Ureter (tissue), 1 donor: ENCODE measurements around the gene EFCC1. TPM values are rescaled to one million over a fixed set of nuclear protein-coding genes. Genes with fewer than 3 reads are reported as not detected.

Source experiments
- DNase-seq: peaks from one replicate; pipeline ENCODE4 v3.0.0-alpha.2; 2020; ENCODE audit warnings: low spot score
- total RNA-seq: library from RNA; stranded (reverse); gene quantifications from one replicate; pipeline ENCODE4 v1.2.4, GENCODE V29; 2023
- donor health status: DM: yes; HTN: yes; CAD: no.

EFCC1 gene
- total RNA-seq, 1 donor from 2014 or later = 2.1 TPM

DNA sequence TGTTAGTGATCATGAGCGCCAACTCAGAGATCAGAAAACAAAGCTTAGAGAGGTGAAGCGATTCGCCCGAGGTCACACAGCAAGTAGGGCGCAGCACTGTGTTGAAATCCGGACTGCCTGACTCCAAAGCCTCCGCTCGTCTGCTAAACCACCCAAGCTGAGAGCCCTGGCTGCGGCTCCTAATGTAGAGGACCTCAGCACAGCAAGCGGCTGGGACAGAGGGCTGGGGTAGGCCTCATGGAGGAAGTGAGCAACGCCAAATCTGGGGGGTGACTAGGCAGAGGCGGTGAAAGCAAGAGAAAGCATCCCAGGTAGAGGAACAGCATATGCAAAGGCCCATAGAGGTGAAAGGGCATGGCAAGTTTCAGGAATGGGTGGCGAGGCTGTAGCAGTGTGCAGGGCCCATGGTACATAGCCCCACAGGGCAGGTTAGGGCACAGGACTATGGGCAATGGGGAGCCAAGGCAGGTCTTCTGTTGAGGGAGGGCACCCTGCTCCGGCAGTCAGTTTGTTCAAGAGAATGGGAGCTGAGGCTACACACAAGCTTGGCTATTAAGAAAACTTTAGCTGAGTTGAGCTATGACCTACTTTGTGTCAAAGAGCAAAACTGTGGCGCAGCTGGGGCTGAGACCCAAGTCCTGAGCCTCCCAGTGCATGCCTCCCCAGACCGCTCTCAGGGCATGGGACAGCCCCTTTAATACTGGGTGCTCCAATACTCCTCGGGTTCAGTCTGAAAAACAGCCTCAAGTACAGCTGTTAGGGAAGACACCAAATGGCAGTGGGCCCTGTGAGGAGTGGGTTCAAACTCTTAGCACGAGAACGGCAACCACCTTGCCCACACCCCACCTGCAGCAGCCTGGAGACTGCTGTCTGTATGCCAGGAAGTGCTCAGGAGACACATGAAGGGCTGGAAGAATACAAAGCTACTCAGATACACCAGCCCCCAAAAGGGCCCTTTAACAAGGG lies 6.2 kb upstream of the EFCC1 start:
- DNase-seq = no peak

DNA sequence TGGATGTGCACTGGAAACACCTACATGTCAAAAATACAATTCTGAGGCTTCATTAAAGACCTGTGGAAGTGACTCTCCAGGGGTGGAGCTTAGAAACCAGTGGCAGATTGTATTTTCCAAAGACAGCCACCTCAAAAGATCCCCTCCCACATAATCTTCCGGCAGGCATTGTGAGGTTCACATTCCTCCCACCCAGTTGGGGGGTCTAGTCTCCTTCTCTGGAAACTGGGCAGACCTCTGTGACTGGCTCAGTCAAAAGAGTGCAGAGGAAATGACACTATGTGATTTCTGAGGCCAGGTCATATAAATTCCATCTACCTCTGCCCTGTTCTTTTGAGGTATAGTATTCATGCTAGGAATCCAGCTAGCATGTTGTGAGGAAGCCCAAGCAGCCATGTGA lies 5.4 kb upstream of the EFCC1 start:
- DNase-seq = no peak

DNA sequence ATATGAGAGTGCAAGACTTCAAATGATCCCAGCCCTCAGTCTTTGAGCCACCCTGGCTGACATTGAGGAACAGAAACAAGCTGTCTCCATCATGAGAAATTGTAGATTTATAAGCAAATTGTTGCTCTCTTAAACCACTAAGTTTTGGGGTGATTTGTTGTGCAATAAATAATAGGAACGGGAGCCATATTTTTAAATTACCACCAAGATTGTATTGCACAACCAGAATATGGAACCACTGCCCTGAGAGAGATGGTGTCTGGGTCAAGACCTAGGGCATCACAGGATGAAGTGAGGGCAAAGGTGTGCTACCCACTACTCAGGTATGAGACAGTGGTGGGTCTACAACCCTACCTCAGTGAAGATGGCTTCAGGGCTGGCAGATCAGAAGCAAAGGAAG lies 4.9 kb upstream of the EFCC1 start:
- DNase-seq = no peak

DNA sequence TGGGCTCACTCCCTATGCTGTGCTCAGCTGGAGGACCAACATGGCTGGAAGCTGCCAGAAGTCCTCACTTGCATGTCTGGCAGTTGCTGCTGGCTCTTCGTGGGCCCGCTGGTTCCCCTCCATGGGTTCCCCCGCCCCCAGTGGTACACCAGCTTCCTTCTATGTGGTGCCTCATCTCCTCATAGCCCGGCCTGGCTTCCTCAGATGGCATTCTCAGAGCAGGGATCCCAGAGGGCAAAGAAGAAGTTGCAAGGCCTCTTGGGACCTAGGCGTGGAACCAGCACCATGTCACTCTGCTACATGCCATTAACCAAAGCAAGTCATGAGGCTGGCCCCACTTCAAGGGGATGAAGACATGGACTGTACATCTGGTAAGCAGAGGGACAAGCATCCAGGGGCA lies 4.4 kb upstream of the EFCC1 start:
- no peak for DNase-seq

DNA sequence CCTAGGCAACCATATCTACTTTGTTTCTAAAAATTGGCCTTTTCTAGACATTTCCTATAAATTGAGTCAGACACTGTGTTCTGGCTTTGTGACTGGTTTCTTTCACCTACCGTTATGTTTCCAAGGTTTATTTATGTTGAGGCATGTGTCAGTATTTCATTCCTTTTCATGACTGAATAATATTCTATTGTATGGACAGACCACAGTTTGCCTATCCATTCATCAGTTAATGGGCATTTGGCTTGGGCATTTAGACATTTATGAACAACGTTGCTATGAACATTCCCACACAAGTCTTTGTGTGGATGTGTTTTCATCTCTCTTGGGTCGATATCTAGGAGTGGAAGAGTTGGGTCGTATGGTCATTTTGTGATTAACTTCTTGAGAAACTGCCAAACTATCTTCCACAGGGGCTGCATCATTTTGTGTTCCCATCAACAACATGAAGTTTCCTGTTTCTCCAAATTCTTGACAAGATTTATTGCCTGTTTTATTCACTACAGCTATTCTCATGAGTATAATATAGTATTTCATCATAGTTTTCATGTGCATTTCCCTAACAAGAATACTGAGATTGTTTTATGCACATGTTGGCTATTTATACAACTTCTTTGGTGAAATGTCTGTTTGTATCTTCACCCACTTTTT lies 3.5 kb upstream of the EFCC1 start:
- DNase-seq = no peak

DNA sequence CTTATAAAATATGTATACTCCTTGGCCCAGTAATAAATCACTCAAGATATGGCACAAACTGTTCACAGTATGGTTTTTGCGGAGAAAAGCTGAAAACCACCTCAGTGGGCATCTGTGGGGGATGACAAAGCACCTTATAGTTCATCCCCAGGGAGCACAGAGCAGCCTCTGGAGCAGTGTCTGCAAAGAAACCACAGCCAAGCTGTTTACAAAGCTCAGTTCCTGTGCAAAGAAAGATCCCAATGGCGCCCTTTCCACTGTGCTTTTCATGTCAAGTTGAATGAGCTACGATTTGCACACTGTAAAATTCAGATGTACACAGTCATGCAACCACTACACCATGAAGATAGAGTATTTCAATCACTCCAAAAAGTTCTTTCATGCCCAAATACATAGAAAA lies 2.5 kb upstream of the EFCC1 start:
- no peak for DNase-seq

DNA sequence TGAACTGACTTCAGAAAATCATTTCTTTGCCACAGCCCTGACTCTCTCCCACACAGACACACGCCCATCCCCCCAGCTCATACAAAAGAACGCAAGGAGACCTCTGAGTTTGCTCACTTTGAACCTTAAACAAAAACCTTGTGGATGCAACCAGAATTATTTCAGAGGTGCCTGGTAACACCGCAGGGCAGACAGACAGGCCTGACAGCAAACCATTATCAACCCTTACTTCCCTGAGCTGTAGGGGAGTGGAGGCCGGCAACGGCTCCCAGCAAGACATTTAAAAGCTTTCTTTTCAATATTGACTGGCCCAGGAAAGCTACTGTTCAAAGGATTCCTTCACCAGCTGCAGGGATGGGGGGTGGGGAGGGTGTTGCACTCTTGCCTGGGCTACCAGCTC lies 2.0 kb upstream of the EFCC1 start:
- DNase-seq = no peak

DNA sequence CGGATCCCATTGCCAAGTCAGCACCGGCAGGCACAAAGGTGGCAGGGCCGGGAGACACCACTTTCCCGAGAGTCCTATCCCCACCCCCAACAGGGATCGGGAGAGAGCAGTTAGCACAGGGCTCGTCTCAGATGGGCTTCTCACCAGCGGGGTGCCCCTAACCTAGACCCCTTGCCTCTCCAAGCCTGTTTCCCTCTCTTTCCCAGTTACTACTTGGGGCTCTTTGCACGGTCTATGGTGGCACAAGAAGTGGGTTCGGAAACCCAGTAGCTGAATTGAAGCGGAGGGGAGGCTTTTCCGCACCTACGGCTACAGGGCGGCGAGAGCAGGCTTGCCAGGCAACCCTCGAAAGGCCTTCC lies 383 bp upstream of the EFCC1 start:
- no peak for DNase-seq

DNA sequence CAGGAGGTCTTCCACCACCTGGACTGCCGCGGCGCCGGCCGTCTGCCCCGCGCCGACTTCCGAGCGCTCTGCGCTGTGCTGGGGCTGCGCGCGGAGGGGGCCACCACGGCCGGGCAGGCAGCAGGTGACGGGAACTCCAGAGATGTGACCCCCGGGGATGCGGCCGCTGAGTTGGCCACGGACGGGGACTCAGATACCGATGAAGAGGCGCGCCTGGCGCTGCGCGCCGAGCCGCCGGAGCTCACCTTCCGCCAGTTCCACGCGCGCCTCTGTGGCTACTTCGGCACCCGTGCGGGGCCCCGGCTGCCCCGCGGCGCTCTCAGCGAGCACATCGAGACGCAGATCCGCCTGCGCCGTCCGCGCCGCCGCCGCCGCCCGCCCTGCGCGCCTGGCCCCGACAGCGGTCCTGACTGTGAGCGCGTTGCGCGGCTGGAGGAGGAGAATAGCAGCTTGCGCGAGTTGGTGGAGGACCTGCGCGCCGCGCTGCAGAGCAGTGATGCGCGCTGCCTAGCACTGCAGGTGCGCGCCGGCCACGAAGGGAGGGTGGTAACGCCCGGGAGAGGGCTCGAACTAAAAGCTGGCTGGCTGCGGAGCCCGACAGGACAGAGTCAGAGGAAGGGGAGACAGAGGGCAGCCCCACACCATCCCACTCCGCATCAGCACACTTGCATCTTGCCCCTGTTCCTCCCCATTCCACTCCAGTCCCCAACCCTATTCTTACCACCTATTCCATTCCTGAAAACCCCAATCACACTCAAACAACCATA lies 885 bp downstream of the EFCC1 start:
- DNase-seq = no peak

DNA sequence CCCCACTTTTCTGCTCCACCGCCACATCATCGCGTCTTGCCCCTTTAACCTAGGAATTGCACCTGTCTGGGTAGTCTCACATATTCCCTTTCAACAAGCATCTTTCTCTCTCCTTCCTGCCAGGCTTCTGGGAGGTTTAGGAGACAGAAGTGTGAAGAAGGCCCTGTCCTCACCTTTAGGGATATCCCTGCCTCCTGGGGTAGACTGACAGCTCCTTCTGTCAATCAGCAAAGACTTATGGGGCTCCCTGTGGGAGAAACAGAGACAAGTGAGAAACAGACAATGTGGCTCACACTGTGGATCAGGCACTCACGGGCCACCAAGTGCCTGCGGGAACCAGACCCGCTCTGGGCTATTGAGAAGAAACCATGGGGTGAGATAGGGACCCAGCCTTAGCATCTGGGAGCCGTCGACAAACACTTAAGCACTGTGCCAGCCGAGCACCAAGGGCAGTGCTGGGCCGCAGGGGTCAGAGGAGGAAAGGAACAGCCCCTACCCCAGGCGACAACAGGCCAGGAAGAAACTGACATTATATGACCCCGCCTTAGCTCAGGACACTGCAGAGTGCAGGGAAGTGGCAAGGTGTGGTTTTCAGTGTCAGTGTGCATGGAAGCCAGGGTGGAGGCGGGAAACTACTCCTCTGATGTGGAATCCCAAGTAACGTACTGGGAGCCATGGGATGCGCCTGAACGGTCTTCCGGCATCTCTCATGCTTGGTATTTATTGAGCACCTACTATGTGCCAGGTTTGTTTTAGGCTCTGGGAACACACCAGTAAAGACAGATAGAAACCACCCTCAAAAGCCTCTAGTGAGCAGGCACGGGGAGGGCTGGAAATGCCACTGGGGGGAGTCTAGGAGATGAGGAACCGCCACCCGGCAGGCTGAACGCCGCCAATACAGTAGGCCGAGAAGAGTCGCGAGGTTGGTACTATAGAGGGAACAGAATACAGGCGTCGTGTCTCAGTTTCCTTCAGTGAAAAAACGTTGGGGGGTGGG lies 1.8 kb downstream of the EFCC1 start:
- DNase-seq = no peak

DNA sequence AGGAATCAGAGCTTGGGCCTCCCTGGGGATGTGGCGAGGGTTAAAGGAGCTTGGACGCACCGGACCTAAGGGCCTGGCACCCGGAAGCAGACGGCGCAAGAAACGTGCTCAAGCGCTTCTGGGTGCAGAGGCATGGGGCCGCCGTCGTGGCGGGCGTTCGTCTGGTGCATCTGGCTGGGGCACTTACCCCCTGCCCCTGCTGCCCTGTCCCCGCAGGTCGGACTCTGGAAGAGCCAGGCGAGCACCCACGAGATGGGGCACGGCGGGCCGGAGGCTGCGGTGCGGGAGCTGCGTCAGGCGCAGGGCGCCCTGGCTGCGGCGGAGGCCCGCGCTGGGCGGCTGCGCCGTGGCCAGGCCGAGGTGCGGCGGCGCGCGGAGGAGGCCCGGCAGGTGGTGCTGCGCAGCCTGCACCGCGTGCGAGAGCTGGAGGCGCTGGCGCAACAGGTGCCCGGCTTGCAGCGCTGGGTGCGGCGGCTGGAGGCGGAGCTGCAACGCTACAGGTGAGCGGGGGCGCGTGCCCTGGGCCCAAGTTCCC lies 2.5 kb downstream of the EFCC1 start:
- no peak for DNase-seq

DNA sequence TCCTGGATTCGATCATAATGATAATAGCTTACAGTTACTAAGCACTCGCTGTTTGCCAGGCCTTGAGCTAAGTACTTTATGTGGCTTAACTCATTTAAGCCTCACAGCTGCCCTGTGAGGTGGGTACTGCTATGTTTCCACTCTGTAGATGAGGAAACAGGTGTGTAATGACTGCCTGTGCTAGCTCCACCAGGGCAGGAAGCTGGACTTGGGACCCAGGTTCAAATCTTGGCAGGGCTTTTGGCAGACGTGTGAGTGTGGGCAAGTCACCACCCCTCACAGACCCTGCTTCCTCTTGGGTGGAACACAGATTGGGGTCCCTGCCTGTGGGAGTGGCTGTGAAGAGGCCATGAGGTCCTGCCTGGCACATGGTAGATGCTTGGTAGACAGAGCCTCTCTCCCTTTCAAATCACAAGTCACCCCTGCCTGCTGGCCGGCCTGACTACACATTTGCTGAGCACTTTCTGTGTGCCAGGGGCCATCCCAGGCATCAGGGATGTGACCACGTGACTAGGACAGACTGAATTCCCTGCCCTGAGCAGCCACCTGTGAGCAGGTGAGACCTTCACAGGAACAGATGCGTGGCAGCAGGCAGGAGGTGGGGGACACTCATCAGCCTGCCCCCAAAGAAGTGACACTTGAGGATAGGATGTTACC lies 3.7 kb downstream of the EFCC1 start:
- DNase-seq = no peak

DNA sequence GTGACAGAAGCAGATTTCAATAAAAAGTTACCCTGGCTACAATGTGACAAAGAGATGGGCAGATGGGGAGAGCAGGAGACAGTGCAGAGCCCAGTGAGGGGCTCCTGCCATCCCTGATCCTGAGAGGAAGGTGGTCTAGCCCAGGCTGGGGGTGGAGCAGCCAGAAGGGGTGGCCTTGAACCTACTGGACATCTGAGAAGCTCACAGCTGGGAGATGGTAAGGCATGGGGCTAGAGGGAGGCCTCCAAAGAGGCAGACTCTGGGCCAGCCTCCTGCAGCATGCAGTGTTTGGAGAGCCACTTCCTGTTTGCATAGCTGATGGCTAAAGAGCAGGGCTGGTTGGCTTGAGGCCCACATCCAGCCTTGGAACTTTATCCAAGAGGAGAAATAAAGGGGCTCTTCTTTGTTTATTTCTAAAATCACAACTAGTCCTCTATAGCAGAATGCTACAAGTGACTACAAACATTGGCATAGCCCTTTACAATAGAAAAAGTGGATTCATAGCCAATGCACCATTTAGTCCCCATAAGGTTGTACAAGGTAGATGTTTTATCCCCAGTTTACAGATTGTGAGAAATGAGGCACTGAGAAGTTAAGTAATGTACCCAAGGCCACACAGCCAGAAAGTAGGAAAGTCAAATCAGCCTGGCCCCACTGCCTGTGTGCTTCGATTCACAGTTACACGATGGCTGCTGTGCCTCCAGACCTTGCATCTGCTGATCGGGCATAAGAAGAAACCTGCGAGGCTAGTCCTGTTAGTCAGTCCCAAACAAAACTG lies 4.6 kb downstream of the EFCC1 start:
- DNase-seq = no peak

DNA sequence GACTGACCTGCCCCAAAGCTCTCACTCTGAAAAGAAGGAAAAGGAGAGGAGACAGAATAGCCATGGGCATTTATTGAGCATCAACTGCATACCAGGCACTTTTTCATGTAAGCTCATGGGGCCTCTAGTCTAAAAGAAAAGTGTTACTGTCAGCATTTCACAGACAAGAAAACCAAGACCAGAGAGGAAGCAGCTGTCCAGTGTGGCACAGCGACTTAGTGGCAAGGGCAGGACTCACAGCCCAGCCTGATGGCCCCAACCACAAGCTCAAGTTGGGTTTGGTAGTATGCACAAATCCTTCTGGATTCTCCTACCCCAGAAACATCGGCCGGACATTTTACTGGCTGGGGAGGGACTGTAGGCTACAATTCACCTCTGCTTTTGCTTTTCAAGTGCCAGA lies 5.8 kb downstream of the EFCC1 start:
- no peak for DNase-seq

DNA sequence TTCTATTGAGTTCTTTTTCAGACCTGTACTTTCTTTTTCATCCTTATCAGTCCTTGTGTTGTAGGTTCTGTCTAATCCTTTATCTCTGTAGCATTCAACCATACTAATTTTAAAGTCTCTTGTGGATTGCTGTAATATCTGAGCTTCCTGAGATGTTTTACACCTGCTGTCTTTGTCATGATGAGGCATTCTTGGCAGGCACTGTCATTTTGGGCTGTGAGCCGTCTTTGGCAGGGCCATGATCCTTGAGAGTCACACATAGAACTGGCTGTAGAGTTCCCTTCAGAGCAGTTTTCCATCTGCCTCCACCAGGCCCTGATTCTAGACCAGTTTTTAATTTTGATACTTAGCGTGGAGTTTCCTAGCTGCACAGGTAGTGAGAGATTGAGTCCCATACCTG lies 6.7 kb downstream of the EFCC1 start:
- no peak for DNase-seq

DNA sequence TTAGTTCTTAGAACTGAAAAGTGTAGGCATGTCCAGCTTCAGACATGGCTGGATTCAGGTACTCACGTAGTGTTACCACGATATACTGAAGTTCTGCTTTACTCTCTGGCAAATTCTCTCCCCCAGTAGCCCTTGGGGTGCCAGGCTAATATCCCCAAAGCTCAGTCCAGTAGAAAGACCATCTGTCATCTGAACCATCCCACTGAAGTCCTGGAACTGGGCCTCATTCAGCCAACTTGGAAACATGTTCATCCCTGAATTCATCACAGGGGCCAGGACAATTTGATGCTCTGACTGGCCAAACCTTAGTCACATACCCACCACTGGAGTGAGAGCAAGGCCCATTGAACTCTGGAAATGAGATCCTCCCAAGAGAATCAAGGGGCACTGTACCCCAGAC lies 8.2 kb downstream of the EFCC1 start:
- no peak for DNase-seq

DNA sequence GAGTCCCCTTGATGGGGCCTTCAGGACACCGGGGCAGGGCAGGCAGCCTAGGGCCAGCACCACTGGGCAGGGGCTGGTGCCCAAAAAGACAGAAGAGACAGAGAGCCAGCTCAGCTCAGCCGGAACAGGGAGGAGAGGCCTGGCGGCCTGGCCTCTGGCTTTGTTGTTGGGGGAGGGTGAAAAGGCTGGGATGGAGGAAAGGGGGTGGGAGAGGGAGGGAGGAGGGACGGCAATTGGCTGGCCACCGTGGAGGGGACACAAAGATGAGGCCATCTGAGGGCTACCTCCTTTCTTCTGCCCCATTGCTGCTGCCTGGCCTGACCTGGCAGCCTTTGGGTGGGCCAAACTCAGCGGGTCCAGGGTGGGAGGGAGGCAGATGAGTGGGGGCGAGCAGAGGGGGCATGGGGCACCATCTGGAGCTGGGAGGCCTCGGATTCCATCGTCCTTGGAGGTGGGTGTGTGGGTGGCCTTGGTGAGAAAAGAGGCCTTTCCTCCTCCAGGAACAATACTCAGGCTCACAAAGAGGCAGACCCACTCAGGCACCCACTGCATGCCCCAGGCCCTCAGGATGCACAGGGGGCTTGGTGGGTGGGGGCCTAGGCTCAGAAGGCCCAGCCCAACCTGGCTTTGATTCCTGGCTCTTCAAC lies 9.3 kb downstream of the EFCC1 start:
- no peak for DNase-seq

DNA sequence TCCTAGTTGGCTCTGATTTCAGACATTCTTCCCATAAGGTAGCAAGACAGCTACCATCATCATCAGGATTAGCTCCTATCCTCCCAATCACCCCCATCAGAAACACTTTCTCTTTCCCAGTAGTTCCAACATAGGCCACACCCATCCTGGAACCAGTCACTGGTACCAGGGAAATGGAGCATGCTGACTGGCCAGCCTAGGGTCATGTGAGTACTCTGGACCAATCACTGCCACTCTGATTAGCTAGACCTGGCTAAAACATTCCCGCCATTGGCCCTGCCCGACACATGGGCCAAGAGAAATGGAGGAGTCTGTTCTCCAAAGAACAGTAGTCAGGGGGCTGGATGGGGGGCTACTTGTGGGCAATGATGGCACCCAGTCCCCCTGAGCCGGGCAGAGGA lies 12.4 kb downstream of the EFCC1 start:
- DNase-seq = no peak

DNA sequence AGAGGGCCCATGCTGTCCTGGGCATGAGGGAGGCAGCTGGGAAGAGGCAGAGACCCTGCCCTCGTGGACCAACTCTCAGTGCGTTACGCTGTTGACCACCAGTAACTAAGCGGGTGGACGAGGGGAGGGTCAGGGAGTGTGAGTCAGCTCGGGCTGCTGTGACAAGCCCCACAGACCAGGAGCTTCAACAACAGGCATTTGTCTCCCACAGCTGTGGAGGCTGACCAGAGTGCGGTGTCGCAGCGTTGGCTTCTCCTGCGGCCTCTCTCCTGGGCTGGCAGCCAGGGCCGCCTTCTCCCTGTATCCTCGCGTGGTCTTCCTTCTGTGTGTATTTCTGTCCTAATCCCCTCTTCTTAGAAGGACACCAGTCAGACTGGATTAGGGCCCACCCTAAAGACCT lies 13.0 kb downstream of the EFCC1 start:
- DNase-seq = no peak
